Measurements from ENCODE around the gene PLOD3.

DNA sequence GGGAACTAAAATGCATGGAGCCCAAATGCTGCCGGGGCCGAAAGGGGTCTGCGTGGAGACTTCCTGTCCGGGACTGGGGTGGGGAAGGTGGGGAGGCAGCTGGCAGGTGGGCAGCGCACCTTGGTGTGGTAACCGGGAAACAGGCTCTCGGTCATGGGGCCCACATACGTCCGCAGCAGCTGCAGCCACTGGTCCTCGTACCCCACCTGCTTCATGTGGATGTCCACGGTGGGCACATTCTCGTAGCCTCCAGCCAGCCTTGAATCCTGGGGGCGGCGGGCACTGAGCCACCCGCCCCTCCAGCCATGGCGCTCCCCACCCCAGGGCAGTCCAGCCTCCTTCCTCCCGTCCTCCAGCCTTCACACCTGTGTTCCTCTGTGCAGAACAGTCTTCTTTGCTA, 9.9 kb downstream of the PLOD3 start:
- TF ChIP-seq, protein P1, sequence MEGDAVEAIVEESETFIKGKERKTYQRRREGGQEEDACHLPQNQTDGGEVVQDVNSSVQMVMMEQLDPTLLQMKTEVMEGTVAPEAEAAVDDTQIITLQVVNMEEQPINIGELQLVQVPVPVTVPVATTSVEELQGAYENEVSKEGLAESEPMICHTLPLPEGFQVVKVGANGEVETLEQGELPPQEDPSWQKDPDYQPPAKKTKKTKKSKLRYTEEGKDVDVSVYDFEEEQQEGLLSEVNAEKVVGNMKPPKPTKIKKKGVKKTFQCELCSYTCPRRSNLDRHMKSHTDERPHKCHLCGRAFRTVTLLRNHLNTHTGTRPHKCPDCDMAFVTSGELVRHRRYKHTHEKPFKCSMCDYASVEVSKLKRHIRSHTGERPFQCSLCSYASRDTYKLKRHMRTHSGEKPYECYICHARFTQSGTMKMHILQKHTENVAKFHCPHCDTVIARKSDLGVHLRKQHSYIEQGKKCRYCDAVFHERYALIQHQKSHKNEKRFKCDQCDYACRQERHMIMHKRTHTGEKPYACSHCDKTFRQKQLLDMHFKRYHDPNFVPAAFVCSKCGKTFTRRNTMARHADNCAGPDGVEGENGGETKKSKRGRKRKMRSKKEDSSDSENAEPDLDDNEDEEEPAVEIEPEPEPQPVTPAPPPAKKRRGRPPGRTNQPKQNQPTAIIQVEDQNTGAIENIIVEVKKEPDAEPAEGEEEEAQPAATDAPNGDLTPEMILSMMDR (IDR thresholded peaks at IDR 0.05): no peak
- no peak for TF ChIP-seq POLR2A (IDR thresholded peaks at IDR 0.05)
